ENCODE results near the gene SLN.

Gene SLN

GRCh38 chr11:107719557-107720302, 7.9 kb upstream of the SLN start:
- DNase-seq (ENCODE audit: low spot score) = no peak

GRCh38 chr11:107719073-107719472, 7.2 kb upstream of the SLN start:
- DNase-seq (ENCODE audit: low spot score) = no peak

- DNase-seq (ENCODE audit: low spot score) = no peak
These were observed 5.2 kb upstream of the SLN start for GRCh38 chr11:107716884-107717532.

GRCh38 chr11:107713009-107713408, 1.2 kb upstream of the SLN start:
- DNase-seq (ENCODE audit: low spot score) = no peak

- no peak for DNase-seq (ENCODE audit: low spot score)
These were observed 1.6 kb downstream of the SLN start for GRCh38 chr11:107710301-107710700.

- DNase-seq (ENCODE audit: low spot score) = no peak
These were observed 3.1 kb downstream of the SLN start for GRCh38 chr11:107708792-107709191.

- no peak for DNase-seq (ENCODE audit: low spot score)
These were observed 4.0 kb downstream of the SLN start for GRCh38 chr11:107707807-107708206.

- DNase-seq (ENCODE audit: low spot score) = no peak
These were observed 4.6 kb downstream of the SLN start for GRCh38 chr11:107707215-107707671.

- DNase-seq (ENCODE audit: low spot score) = no peak
These were observed 5.3 kb downstream of the SLN start for GRCh38 chr11:107706531-107706930.

- DNase-seq (ENCODE audit: low spot score) = peak; percentile 92
These were observed 6.8 kb downstream of the SLN start for GRCh38 chr11:107705027-107705426.

- DNase-seq (ENCODE audit: low spot score) = peak; percentile 12
These were observed 7.4 kb downstream of the SLN start for GRCh38 chr11:107704451-107704850.

- peak; percentile 27 for DNase-seq (ENCODE audit: low spot score)
These were observed 9.1 kb downstream of the SLN start for GRCh38 chr11:107702723-107703122.

- DNase-seq (ENCODE audit: low spot score) = no peak
These were observed 9.7 kb downstream of the SLN start for GRCh38 chr11:107702109-107702660.

- DNase-seq (ENCODE audit: low spot score) = no peak
These were observed 12.2 kb downstream of the SLN start for GRCh38 chr11:107699371-107700285.

- no peak for DNase-seq (ENCODE audit: low spot score)
These were observed 14.6 kb downstream of the SLN start for GRCh38 chr11:107697291-107697690.

- peak; percentile 89 for DNase-seq (ENCODE audit: low spot score)
These were observed 15.7 kb downstream of the SLN start for GRCh38 chr11:107696140-107696539.

GRCh38 chr11:107695446-107695845, 16.4 kb downstream of the SLN start:
- no peak for DNase-seq (ENCODE audit: low spot score)

GRCh38 chr11:107691000-107691750, 20.7 kb downstream of the SLN start:
- no peak for DNase-seq (ENCODE audit: low spot score)

- peak; percentile 73 for DNase-seq (ENCODE audit: low spot score)
These were observed 22.3 kb downstream of the SLN start for GRCh38 chr11:107689317-107690202.

GRCh38 chr11:107688322-107688918, 23.4 kb downstream of the SLN start:
- DNase-seq (ENCODE audit: low spot score) = no peak

All from AG08395 (cell line).